Measurements from ENCODE around the gene VPS37D. TPM values are rescaled to one million over a fixed set of nuclear protein-coding genes. Genes with fewer than 3 reads are reported as not detected.
"Not testable (repeated sequence)": the region's sequence is repeated elsewhere in the genome, so short reads cannot be mapped to it uniquely, and the experiment has no call there.

The VPS37D gene
- total RNA-seq, 1 donor from 2014 or later: 9.8 TPM

- H3K4me1 Mint-ChIP-seq (ENCODE audit: unreplicated experiment): peaks cover 5% of the 10 kb centered on the region
- peak overlapping the region; percentile 88 for H3K4me3 Mint-ChIP-seq (ENCODE audit: unreplicated experiment)
- no peak for TF ChIP-seq CTCF (IDR thresholded peaks at IDR 0.05; ENCODE audit: unreplicated experiment)
- no peaks in the 10 kb centered on the region for H3K9me3 Mint-ChIP-seq (ENCODE audit: unreplicated experiment)
- no peak overlapping the region for H3K27ac Mint-ChIP-seq (ENCODE audit: unreplicated experiment)
- peaks cover 12% of the 10 kb centered on the region for H3K27me3 Mint-ChIP-seq (ENCODE audit: unreplicated experiment)
- H3K36me3 Mint-ChIP-seq (ENCODE audit: low read depth, unreplicated experiment): no peaks in the 10 kb centered on the region
- DNase-seq (ENCODE audit: low spot score): no peak
These were observed 52.2 kb downstream of the VPS37D start for GRCh38 chr7:73719806-73720169.

- Mint-ChIP-seq H3K27me3 (ENCODE audit: unreplicated experiment) (peaks cover 12% of the 10 kb centered on the region), H3K4me3 (ENCODE audit: unreplicated experiment) (peak overlapping the region; percentile 88), H3K27ac (ENCODE audit: unreplicated experiment) (peak overlapping the region; percentile 5)
- not testable (repeated sequence) for DNase-seq (ENCODE audit: low spot score); H3K9me3 Mint-ChIP-seq (ENCODE audit: unreplicated experiment); H3K36me3 Mint-ChIP-seq (ENCODE audit: low read depth, unreplicated experiment); H3K4me1 Mint-ChIP-seq (ENCODE audit: unreplicated experiment)
These were observed 52.8 kb downstream of the VPS37D start for GRCh38 chr7:73720443-73720842.

GRCh38 chr7:73721377-73721817 lies 53.8 kb downstream of the VPS37D start:
- Mint-ChIP-seq H3K27ac (ENCODE audit: unreplicated experiment) (no peak overlapping the region), H3K27me3 (ENCODE audit: unreplicated experiment) (peaks cover 12% of the 10 kb centered on the region), H3K9me3 (ENCODE audit: unreplicated experiment) (no peaks in the 10 kb centered on the region), H3K4me1 (ENCODE audit: unreplicated experiment) (peaks cover 5% of the 10 kb centered on the region), H3K4me3 (ENCODE audit: unreplicated experiment) (no peak overlapping the region), H3K36me3 (ENCODE audit: low read depth, unreplicated experiment) (no peaks in the 10 kb centered on the region)
- TF ChIP-seq CTCF (IDR thresholded peaks at IDR 0.05; ENCODE audit: unreplicated experiment): no peak
- no peak for DNase-seq (ENCODE audit: low spot score)

Small RNA genes lying within 50 kb of the gene (microRNA-seq; reads per million reads assigned to microRNA genes)
- not detected for gene MIR4284 (ENCODE audit: unreplicated experiment)

Other genes starting within 250 kb of the VPS37D start
- 2.5 TPM for gene FZD9, start 234.1 kb upstream of the VPS37D start, total RNA-seq (ENCODE audit: unreplicated experiment)
- gene BAZ1B, start 145.5 kb upstream of the VPS37D start, total RNA-seq (ENCODE audit: unreplicated experiment): 56.5 TPM
- gene BCL7B, start 110.1 kb upstream of the VPS37D start, total RNA-seq (ENCODE audit: unreplicated experiment): 38.6 TPM
- gene TBL2, start 89.3 kb upstream of the VPS37D start, total RNA-seq (ENCODE audit: unreplicated experiment): 22.4 TPM
- gene MLXIPL, start 43.3 kb upstream of the VPS37D start, total RNA-seq (ENCODE audit: unreplicated experiment): 8.7 TPM
- 10.3 TPM for gene DNAJC30, start 15.6 kb downstream of the VPS37D start, total RNA-seq (ENCODE audit: unreplicated experiment)
- 50.6 TPM for gene BUD23, start 15.8 kb downstream of the VPS37D start, total RNA-seq (ENCODE audit: unreplicated experiment)
- gene STX1A, start 51.8 kb downstream of the VPS37D start, total RNA-seq (ENCODE audit: unreplicated experiment): 13.2 TPM
- gene ABHD11, start 71.0 kb downstream of the VPS37D start, total RNA-seq (ENCODE audit: unreplicated experiment): 16.4 TPM
- 0.36 TPM for gene CLDN3, start 102.4 kb downstream of the VPS37D start, total RNA-seq (ENCODE audit: unreplicated experiment)
- gene CLDN4, start 163.2 kb downstream of the VPS37D start, total RNA-seq (ENCODE audit: unreplicated experiment): 1.6 TPM
- 6.1 TPM for gene METTL27, start 174.7 kb downstream of the VPS37D start, total RNA-seq (ENCODE audit: unreplicated experiment)
- not detected for gene TMEM270, start 193.3 kb downstream of the VPS37D start, total RNA-seq (ENCODE audit: unreplicated experiment)

Data from endothelial cell (in vitro differentiated cells).